Amniotic stem cell (primary cell): ENCODE data around the gene COBLL1.
"Not testable (repeated sequence)": the region's sequence is repeated elsewhere in the genome, so short reads cannot be mapped to it uniquely, and the experiment has no call there.

Experiments
- DNase-seq: peaks from one replicate; lab custom pipeline; 2025; lab: John Stamatoyannopoulos, UW

Gene COBLL1

GRCh38 chr2:164859906-164860693 lies 18.5 kb upstream of the COBLL1 start:
- not testable (repeated sequence) for DNase-seq

- DNase-seq, result no peak
Measured at GRCh38 chr2:164859251-164859818, 17.7 kb upstream of the COBLL1 start.

GRCh38 chr2:164852086-164852485 lies 10.5 kb upstream of the COBLL1 start:
- no peak for DNase-seq

GRCh38 chr2:164850235-164850634 lies 8.6 kb upstream of the COBLL1 start:
- no peak for DNase-seq

- DNase-seq, result no peak
Measured at GRCh38 chr2:164849506-164849905, 7.9 kb upstream of the COBLL1 start.

- no peak for DNase-seq
Measured at GRCh38 chr2:164847981-164848741, 6.5 kb upstream of the COBLL1 start.

- no peak for DNase-seq
Measured at GRCh38 chr2:164847291-164847690, 5.7 kb upstream of the COBLL1 start.

GRCh38 chr2:164846276-164846675 lies 4.7 kb upstream of the COBLL1 start:
- no peak for DNase-seq

- DNase-seq, result no peak
Measured at GRCh38 chr2:164843346-164843911, 1.8 kb upstream of the COBLL1 start.

GRCh38 chr2:164842624-164842966 lies 972 bp upstream of the COBLL1 start:
- DNase-seq, result no peak

- DNase-seq, result no peak
Measured at GRCh38 chr2:164840930-164841718, 499 bp downstream of the COBLL1 start.

- DNase-seq, result no peak
Measured at GRCh38 chr2:164840458-164840929, 1.1 kb downstream of the COBLL1 start.

- no peak for DNase-seq
Measured at GRCh38 chr2:164839914-164840457, 1.6 kb downstream of the COBLL1 start.

- DNase-seq, result no peak
Measured at GRCh38 chr2:164837807-164838206, 3.8 kb downstream of the COBLL1 start.

- DNase-seq, result no peak
Measured at GRCh38 chr2:164836907-164837306, 4.7 kb downstream of the COBLL1 start.

- DNase-seq, result no peak
Measured at GRCh38 chr2:164835302-164835701, 6.3 kb downstream of the COBLL1 start.

- no peak for DNase-seq
Measured at GRCh38 chr2:164831887-164832286, 9.7 kb downstream of the COBLL1 start.

GRCh38 chr2:164831180-164831579 lies 10.4 kb downstream of the COBLL1 start:
- DNase-seq, result no peak

- no peak for DNase-seq
Measured at GRCh38 chr2:164826293-164827243, 15.1 kb downstream of the COBLL1 start.

GRCh38 chr2:164824872-164825271 lies 16.8 kb downstream of the COBLL1 start:
- DNase-seq, result no peak
